ENCODE results near the gene NOSIP.
A peak's percentile ranks its signal among the peaks of the same experiment; 100 is the strongest.

NOSIP gene

DNA sequence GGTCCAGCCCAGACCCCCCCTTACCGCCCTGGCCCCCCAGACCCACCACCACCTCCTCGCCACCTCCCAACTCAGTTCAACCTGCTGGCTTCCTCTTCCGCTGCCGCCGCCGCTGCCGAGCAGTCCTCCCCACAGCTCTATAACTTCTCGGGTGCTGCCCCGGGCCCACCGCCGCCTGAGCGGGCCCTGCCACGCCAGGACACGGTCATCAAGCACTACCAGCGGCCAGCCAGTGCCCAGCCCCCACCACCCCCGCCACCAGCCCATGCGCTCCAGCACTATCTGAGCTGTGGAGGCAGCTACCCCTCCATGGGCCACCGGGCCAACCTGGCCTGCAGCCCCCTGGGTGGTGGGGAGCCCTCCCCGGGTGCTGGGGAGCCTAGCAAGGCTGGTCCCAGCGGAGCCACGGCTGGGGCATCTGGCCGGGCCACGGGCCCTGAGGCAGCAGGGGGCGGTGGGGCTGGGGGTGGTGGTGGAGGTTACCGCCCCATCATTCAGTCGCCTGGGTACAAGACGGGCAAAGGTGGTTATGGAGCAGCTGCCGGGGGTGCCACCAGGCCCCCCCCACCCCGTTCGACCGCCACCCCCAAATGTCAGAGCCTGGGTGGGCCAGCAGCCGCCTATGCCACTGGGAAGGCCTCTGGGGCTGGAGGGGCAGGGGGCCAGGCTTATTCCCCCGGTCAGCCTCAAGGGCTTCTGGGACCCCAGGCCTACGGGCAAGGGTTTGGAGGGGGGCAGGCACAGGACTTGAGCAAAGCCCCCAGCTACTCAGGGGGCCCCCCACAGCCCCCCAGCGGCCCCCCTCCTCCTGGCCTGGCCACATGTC lies 14.8 kb upstream of the NOSIP start:
- no peak for DNase-seq

- no peak for DNase-seq
Observed at GRCh38 chr19:49594157-49594992, 14.0 kb upstream of the NOSIP start.

DNA sequence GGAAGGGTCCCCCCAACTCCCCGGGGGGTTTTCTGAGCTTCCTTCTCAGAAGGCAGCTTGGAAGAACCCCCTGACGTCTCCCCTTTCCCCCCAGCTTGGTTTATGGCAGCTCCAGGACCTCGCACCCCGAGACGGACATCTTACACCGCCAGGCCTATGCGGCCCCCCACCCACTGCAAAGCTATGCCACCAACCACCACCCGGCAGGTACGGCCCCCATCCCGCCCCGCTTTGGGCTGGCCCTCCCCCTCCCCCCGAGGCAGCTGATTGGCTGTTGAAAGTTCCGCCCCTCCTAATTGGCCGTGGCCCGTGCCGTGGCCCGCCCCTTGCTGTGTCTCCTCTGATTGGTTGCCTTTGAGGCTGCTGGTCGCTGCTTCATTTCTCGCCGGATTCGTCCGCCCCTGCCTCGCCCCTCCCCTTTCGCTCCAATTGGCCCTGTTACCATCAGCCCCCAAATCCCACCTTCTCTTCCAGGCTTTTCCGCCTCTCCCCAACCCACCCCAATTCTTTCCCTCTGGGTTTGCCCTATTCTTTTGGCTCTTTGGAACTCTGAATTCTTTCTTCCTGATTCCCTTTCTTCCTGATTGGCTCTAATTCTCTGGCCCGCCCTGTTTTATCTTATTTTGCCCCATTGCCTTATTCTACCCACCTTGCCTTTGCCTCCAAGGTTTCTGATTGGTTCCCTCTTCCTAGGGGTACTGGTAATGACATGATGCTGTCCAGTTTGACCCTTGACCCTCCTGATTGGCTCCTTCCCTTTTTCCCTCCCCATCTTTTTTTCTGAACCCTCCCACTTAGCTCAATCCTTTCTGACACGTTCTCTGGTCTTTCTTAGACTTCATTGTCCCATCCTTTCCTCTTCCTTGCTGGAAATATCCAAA lies 13.1 kb upstream of the NOSIP start:
- DNase-seq: peak; percentile 15 to 91 (median 88)

GRCh38 chr19:49592486-49593232 lies 12.3 kb upstream of the NOSIP start:
- peak in 2 of 14 donors; percentile 13 to 32 for DNase-seq

GRCh38 chr19:49591731-49592485 lies 11.6 kb upstream of the NOSIP start:
- DNase-seq: peak in 12 of 14 donors; percentile 18 to 74 (median 50)

DNA sequence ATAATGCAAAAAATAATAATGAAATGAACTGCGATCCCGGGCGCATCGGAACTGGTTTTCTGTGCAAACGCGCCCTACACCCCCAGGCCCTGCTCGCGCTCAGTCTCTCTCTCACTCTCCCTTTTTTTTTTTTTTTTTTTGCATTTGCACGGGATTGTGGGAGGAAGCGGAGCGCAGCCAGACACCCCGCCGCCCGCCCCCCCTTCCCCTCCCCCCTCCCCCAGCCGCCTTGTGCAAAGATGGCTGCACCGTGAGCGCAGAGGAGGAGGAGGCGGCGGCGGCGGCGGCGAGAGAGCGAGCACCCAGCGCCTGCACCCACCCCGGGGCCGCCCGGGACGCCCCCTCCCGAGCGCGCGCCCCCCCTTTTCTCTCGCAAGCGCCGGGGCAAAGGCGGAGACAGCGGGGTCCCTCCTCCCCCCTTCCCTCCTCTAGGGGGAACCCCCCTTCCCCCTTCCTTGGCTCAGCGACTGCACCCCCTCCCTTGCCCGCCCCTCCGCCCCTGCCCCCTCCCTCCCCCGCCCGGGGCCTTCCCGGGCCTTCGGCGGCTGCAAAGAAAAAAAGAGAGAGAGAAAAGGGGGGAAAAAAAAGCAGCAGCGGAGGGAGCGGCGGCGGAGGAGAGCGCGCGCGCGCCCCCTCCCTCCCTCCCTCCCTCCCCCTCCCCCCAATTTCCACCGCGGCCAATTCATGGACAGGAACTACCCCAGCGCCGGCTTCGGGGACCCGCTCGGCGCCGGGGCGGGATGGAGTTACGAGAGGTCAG lies 10.8 kb upstream of the NOSIP start, which contains the start of gene PRR12:
PRR12 (plus strand) TSS at position 212 of the 760 bp plus-strand sequence; CDS start at position 685, 473 bp downstream.
- peak in 13 of 14 donors; percentile 51 to 91 (median 81) for DNase-seq

DNA sequence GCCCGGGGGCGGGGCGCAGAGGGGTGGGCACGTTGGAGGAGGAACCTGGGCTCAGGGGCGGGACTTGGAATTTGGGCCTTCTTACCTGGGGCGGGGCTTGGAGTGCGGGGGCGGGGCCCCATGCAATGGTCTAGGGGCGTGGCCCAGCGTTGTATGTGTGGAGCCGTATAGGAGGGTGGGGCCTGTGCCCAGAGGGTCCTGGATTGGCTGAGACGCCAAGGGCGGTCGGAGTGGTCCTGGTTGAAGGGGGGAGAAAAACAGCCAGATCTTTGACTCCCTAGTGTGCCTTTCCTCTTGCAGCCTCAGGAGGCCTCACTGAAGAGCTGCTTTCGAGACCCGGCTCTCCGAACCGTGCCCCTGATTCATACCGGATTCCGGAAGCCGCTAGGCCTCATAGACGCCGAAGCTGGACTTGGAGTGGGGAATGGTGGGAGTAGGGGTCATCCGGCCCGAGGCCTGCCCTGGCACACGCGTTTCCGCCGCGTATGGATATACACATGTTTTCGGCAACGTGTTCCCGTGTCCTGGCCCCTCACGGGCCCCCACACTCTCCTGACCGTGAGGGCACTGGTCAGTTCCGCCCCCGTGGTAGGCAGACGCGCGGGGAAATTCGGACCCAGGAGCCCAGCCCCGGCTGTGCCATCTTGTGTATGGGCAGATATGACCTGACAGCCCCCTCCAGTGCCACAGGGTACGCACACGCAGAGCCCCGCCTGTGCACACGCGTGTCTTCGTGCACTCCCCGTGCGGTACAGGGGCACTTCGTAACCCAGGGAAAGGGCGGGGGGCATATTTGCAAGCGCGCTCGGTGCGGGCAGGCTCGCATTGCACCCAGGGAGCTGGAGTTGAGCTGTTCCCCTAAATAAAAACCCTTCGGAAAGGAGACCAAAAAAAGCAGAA lies 10.0 kb upstream of the NOSIP start:
- peak in 12 of 14 donors; percentile 42 to 94 (median 68) for DNase-seq

DNA sequence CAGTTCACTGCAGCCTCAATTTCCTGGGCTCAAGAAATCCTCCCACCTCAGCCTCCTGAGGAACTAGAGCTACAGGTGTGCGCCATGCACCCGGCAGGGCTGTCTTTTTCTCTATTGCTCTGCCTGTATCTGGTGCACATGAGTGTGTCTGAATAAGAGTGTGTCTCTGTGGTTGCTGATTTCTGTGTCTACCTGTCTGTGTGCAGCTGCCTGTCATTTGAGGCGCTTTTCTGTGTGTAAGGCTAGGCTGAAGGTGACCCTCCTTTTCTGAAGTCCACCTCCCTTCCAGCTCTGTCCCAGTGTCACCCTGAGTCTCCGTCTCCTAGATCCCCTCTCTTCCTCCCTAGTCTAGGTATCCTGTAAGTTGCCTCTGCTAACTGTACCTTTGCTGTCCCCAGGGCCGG lies 9.1 kb upstream of the NOSIP start:
- DNase-seq: no peak

GRCh38 chr19:49588365-49589122 lies 8.2 kb upstream of the NOSIP start:
- DNase-seq: no peak

DNA sequence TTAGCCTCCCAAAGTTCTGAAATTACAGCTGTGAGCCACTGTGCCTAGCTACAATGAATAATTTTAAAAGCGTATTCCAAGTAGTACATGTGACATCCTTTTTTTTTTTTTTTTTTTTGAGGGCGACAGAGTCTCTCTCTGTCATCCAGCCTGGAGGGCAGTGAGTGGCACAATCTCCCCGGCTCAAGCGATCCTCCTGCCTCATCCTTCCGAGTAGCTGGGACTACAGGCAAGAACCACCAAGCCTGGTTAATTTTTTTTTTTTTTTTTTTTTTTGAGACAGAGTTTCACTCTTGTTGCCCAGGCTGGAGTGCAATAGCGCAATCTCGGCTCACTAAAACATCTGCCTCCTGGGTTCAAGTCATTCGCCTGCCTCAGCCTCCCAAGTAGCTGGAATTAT lies 6.9 kb upstream of the NOSIP start:
- no peak for DNase-seq

GRCh38 chr19:49585023-49585422 lies 4.7 kb upstream of the NOSIP start:
- no peak for DNase-seq

DNA sequence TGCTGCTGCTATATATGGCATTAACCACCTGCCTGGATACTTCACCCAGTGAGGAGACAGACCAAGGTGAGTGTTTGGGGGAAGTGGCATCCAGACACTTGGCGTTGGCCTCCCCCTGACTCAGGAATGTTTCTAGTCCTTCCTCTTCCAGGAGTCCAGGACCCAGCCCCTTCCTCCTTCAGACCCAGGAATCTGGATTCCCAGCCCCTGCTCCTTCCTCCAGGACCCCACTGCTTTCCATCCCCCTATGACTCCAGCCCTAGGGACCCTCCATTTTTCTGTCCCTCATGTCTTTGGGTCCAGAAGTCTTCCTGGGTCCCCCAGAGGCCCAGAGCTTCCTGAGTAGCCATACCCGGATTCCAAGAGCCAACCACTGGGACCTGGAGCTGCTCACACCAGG lies 2.9 kb upstream of the NOSIP start:
- no peak for DNase-seq

DNA sequence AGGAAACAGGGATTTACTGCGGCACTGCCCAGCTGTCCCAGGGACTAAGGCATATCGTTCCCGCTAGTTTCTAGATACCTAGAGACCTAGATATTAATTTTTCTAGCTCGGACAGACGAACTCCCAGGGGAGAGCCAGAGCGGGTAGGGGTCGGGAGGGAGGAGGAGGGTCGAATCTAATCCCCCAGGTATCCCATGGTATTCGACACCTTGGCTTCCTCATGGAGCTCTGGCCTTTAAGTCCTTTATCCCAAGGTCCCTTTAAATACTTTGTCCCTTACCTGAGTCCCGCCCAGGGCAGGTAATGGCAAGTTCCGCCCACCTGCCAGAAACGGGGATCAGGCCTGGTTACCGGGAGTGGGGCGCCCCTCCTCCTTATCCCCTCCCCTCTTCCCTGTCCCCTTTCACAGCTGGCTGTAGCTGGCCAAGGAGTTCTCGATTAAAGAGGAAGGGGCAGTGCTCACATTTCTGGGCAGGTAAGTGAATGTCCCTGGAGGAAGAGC lies 702 bp upstream of the NOSIP start, which contains the start of gene PRRG2:
PRRG2 (plus strand) TSS at position 310 of the 502 bp plus-strand sequence. CDS start 1,904 bp downstream, outside the sequence.
- no peak for DNase-seq

DNA sequence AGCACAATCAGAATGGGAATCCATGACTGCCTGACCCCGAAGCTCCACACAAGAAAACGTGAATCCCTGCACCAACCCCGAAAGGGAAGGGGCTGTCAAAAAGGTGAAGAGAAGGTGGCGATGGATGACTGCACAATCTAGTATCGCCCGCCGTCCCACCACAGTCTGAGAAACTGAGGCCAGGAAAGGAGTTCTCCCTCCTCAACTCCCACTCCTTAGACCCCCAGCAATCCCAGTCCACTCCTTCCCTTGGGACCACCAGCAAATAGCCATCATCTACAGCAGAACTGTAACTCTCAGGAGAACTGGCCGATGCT lies 451 bp downstream of the NOSIP start:
- DNase-seq: no peak

GRCh38 chr19:49579193-49579592 lies 1.2 kb downstream of the NOSIP start:
- no peak for DNase-seq

- DNase-seq: no peak
Observed at GRCh38 chr19:49574206-49574755, 6.1 kb downstream of the NOSIP start.

GRCh38 chr19:49573425-49573824 lies 6.9 kb downstream of the NOSIP start:
- DNase-seq: no peak

DNA sequence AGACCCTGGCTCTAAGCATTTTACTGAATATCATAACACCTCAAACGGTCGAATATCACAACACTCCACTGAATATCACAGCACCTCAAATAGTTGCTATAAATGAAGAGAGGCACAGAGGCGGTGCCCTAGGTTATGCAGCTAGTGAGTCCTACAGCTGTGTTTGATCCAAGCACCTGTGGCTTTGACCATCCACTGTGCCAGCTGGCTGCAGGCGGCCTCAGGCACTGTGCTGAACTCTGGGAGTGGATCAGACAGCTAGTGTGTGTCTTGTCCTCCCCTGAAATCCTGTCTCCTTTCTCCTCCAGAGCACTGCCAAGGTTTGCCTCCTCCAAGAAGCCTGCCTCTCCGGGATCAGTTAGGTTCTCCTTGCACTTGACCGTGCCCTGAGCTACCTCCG lies 7.3 kb downstream of the NOSIP start:
- no peak for DNase-seq

Measured in C1 segment of cervical spinal cord (tissue), 14 donors.